ENCODE results near the gene CD82. TPM values are rescaled to one million over a fixed set of nuclear protein-coding genes. Genes with fewer than 3 reads are reported as not detected.

CD82 gene
- total and polyA plus RNA-seq, 9 donors, result 6.9 to 74.9 (median 29.5) TPM

DNA sequence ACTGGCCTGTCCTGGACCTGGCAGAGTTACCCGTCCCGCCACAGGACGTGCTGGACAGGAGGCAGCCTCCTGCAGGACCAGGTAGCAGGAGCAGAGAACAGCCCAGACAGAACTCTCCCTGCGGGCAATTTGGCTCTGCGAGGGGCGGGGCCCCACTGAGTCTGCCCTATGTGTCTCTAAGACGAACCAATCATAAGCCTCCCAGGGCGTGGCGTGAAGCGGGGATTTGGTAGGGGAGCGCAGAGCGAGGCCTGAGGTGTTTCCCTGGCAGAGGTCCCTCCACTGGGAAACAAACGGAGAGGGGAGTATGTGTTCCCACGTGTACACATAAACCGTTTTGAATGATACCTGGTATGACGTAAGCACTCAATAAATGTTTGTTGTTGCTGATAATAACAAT is 7.4 kb downstream of the CD82 start:
- intact Hi-C loops (cut with DNase I), result no loop called here
- TF ChIP-seq, protein P1, sequence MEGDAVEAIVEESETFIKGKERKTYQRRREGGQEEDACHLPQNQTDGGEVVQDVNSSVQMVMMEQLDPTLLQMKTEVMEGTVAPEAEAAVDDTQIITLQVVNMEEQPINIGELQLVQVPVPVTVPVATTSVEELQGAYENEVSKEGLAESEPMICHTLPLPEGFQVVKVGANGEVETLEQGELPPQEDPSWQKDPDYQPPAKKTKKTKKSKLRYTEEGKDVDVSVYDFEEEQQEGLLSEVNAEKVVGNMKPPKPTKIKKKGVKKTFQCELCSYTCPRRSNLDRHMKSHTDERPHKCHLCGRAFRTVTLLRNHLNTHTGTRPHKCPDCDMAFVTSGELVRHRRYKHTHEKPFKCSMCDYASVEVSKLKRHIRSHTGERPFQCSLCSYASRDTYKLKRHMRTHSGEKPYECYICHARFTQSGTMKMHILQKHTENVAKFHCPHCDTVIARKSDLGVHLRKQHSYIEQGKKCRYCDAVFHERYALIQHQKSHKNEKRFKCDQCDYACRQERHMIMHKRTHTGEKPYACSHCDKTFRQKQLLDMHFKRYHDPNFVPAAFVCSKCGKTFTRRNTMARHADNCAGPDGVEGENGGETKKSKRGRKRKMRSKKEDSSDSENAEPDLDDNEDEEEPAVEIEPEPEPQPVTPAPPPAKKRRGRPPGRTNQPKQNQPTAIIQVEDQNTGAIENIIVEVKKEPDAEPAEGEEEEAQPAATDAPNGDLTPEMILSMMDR (IDR thresholded peaks at IDR 0.05), result no peak
- no peak for TF ChIP-seq POLR2A (IDR thresholded peaks at IDR 0.05)
- no peak for TF ChIP-seq EP300 (IDR thresholded peaks at IDR 0.05)
- H3K36me3 ChIP-seq, result no peaks in the 10 kb centered on the region
- H3K27ac ChIP-seq, result no peak overlapping the region
- H3K4me3 ChIP-seq, result no peak overlapping the region
- no peak for DNase-seq
- peaks cover 16% of the 10 kb centered on the region for H3K4me1 ChIP-seq (ENCODE audit: insufficient read depth)
- no peaks in the 10 kb centered on the region for H3K27me3 ChIP-seq
- 93 to 96% (median 95%) methylated on average over 16 of the region's 16 CpGs for WGBS, 3 donors
- H3K9me3 ChIP-seq, result no peaks in the 10 kb centered on the region

DNA sequence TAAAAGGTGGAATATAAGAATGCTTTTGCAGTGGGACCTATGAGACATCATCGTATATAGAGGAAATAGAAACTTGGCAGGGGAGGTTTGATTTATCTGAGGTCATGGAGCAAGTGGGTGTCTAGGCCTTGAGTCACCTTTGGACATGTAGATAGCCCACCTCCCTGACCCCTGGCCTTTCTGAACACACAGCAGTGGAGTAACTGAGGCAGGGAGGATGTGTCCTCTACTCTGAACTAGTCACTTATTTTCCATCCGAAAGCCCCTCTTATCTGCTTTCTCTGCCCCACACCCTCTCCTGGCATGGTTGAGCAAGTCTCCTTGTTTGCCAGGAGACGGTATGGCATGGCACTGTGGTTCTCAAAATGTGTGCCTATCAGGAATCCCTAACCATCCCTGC is 7.9 kb downstream of the CD82 start:
- Histone ChIP-seq H3K9me3 (no peaks in the 10 kb centered on the region), H3K27me3 (no peaks in the 10 kb centered on the region), H3K4me1 (ENCODE audit: insufficient read depth) (peaks cover 11% of the 10 kb centered on the region), H3K36me3 (no peaks in the 10 kb centered on the region), H3K4me3 (no peak overlapping the region), H3K27ac (no peak overlapping the region)
- 84 to 94% (median 92%) methylated on average over 3 of the region's 3 CpGs for WGBS, 3 donors
- intact Hi-C loops (cut with DNase I), result no loop called here
- TF ChIP-seq POLR2A (IDR thresholded peaks at IDR 0.05), result no peak
- TF ChIP-seq EP300 (IDR thresholded peaks at IDR 0.05), result no peak
- TF ChIP-seq, protein P1 (IDR thresholded peaks at IDR 0.05), result no peak
- DNase-seq, result no peak

DNA sequence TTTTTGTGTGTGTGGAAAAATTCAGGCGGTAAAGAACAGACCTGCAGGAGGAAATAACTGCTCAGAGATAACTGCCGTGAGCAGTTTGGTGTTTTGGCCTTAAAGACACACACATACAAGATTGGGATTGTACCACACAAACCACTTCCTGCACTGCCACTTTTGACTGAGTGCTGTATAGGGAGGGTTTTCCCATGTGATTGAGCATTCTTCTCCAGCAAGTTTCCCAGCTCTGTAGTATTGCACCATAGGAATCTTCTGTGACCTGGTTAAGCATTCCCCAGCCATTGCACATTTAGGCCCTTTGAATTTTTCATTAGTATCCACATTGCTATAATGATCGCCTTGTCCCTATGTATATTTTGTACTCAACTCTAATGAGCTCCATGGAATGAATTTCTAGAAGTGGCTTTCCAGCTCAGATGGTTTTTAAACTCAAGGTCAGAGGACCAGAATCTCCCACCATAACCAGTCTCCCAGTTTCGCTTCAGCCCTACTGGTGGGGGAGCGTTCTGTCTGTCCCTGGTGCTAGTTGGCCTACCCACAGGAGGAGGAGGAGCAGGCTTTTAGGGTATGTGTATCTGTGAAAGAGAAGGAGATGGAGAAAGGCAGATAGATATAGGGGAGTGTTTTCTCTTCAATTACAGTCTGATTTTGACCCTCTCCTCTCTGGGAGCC is 9.3 kb downstream of the CD82 start:
- 70 to 75% (median 72%) methylated on average over 5 of the region's 5 CpGs for WGBS, 3 donors
- Histone ChIP-seq H3K4me3 (no peak overlapping the region), H3K36me3 (no peaks in the 10 kb centered on the region), H3K9me3 (no peaks in the 10 kb centered on the region), H3K4me1 (ENCODE audit: insufficient read depth) (peaks cover 5% of the 10 kb centered on the region), H3K27ac (no peak overlapping the region), H3K27me3 (no peaks in the 10 kb centered on the region)
- DNase-seq, result no peak
- intact Hi-C loops (cut with DNase I), result no loop called here
- TF ChIP-seq, protein P1 (IDR thresholded peaks at IDR 0.05), result no peak
- no peak for TF ChIP-seq EP300 (IDR thresholded peaks at IDR 0.05)
- no peak for TF ChIP-seq POLR2A (IDR thresholded peaks at IDR 0.05)

DNA sequence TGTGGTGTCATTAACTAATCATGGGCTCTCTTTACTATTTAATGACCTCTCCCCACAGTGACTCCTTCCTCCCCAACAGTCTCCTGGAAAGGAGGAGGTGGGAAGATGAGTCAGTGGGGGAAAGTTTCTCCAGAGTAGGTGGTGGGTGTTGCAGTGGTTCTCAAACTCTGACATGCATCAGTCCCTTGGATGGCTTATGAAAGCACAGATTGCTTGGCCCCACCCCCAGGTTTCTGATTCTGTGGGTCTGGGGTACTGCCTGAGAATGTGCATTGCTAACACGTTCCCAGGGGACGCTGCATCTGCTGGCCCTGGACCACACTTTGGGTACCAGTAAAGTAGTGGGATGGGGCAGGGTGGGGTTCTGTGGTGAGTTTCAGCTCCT is 9.8 kb downstream of the CD82 start:
- H3K4me1 ChIP-seq (ENCODE audit: insufficient read depth), result peaks cover 5% of the 10 kb centered on the region
- intact Hi-C loops (cut with DNase I), result no loop called here
- TF ChIP-seq, protein P1 (IDR thresholded peaks at IDR 0.05), result no peak
- TF ChIP-seq EP300 (IDR thresholded peaks at IDR 0.05), result no peak
- TF ChIP-seq POLR2A (IDR thresholded peaks at IDR 0.05), result no peak
- no peak overlapping the region for H3K4me3 ChIP-seq
- no peaks in the 10 kb centered on the region for H3K36me3 ChIP-seq
- H3K27ac ChIP-seq, result no peak overlapping the region
- 83 to 95% (median 87%) methylated on average over 2 of the region's 2 CpGs for WGBS, 3 donors
- no peaks in the 10 kb centered on the region for H3K27me3 ChIP-seq
- no peaks in the 10 kb centered on the region for H3K9me3 ChIP-seq
- peak in 1 of 5 donors; percentile 9 for DNase-seq
